ENCODE results near the gene TEN1. TPM values are rescaled to one million over a fixed set of nuclear protein-coding genes. Genes with fewer than 3 reads are reported as not detected.
"Not testable (repeated sequence)": the region's sequence is repeated elsewhere in the genome, so short reads cannot be mapped to it uniquely, and the experiment has no call there.

The TEN1 gene
- polyA plus RNA-seq, 6 donors from 2014 or later, result 24.4 to 62.0 (median 31.3) TPM

DNA sequence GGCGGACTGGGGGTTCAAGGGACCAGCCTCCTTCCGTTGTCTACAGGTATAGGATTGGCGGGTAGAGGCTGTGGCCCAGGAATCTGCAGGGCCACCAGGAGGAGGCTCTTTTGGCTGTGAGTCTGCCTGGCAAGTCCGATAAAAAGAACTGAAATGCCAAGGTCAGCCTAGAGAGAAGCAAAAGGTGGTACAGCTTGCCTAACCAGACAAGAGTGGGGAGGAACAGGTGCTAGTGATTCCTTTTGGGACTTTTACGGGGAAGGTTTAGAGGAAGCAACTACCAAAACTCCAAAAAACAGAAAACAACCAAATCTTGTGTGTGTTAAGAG is 53.7 kb downstream of the TEN1 start:
- no peak overlapping the region for H3K27ac Mint-ChIP-seq
- peaks cover 11 to 12% (median 11%) of the 10 kb centered on the region in 3 donors for H3K4me1 Mint-ChIP-seq
- ATAC-seq (ENCODE audit: low read depth in 2 of 2), result no peak

DNA sequence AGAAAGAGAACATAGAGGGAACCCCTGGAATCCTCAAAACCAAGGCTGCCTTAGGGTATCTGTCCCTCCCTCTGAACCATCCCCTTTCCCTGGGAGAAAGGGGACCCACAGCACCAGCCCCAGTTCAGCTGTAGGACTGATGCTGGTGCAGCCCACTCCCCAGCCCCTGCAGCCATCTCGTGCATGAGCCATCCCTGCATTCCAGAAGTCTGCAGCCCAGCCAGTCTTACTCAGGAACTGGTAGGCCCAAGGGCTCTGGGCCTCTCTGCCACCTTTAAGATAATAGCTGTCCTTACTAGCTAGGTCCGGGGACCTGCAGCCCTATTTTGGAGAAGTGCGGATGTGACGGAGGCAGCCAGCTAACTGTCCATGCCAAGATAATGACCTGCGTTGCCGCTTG is 54.1 kb downstream of the TEN1 start:
- Mint-ChIP-seq H3K27ac (no peak overlapping the region), H3K36me3 (no peaks in the 10 kb centered on the region), H3K27me3 (no peaks in the 10 kb centered on the region), H3K4me3 (no peak overlapping the region), H3K4me1 (peaks cover 11 to 12% (median 11%) of the 10 kb centered on the region in 3 donors), H3K9me3 (no peaks in the 10 kb centered on the region)
- DNase-seq, result no peak
- ATAC-seq (ENCODE audit: low read depth in 2 of 2), result no peak

More for the DNA sequence above, 53.7 kb downstream of the TEN1 start:
- Mint-ChIP-seq H3K9me3 (no peaks in the 10 kb centered on the region), H3K4me3 (no peak overlapping the region), H3K36me3 (no peaks in the 10 kb centered on the region), H3K27me3 (no peaks in the 10 kb centered on the region)
- no peak for DNase-seq

DNA sequence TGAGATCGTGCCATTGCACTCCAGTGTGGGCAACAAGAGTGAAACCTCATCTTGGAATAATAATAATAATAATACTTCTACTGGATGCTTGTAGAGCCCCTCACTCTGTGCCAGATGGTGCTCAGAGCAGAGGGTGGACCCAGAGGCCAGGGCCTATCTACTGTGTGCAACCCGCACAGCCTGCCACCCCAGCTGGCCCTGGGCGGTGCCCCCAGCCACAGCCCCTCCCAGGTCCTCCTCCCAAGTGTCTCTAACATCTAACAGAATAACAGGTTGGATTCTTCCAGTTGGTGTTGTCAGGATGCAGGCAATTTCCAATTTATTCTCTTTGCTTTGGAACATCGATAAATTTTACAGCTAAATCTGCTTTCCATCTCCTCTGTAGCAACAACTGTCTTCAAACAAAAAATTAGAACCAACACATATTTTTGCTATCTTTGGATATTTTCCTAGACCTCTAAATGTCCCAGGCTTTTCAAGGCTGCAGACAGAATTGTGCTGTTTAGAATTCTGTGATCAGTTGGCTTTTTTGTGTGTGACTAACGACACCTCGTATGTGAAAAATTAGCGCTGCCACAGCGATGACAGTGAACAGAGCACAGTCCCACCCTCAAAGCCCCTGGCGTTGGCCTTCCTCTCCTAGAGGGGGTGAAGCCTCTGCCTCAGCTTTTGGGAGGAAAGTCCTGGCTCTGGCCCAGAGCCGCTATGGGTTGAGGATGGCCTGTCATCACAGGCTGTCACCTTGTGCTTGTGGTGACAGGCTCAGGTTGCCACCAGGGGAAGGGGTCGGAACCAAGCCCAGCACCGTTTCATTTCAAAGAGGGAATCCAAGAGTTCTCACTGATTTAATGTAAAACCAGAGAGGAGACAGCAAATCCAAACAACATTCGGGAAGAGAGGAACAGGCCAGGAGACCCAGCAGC is 55.6 kb downstream of the TEN1 start:
- Mint-ChIP-seq H3K27ac (peak overlapping the region in 4 of 6 donors; percentile 21 to 79 (median 64)), H3K9me3 (no peaks in the 10 kb centered on the region), H3K4me1 (peaks cover 2 to 3% (median 3%) of the 10 kb centered on the region in 3 donors), H3K27me3 (no peaks in the 10 kb centered on the region), H3K4me3 (no peak overlapping the region), H3K36me3 (peaks cover 13 to 15% of the 10 kb centered on the region in 2 donors)
- DNase-seq (no peak), ATAC-seq (ENCODE audit: low read depth in 2 of 2) (no peak)

DNA sequence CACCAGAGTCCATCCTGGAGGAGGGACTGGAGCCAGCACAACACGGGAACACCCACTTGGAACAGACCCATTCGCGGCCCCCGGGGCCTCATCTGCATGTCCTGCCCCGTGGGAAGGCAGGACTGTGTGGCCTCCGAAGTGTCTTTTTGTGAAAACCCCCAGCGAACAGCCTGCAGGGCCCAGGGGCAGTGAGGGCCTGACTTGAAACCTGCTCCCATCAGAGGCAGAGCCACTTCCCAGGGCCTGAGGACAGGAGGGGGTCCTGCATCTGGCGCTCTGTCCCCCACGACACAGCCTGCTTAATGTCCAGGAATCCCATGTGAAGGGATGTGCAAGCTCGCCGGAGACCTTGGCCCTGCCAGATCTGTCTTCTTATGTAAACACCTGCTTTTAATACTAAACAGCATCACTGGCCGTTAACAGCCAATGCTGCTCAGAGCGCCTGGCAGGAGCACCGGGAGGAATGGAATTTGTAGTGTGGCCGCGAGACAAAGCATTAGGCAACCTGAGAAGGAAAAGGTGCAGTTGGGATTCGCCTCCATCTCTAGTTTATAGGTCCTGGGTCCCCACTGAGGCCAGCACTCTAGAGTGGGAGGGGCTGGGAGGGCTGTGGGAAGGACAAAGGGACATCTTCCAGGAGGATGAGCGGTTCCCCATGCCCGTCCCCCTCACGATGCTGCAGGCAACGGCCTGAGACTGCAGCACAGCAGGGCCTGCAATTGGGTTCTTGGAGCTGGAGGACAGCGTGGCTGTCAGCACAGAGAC is 57.6 kb downstream of the TEN1 start:
- no peak for DNase-seq
- Mint-ChIP-seq H3K4me3 (peak overlapping the region in 1 of 8 donors; percentile 38), H3K27me3 (no peaks in the 10 kb centered on the region), H3K36me3 (peaks cover 20 to 25% of the 10 kb centered on the region in 2 donors), H3K27ac (peak overlapping the region in 1 of 6 donors; percentile 38), H3K9me3 (no peaks in the 10 kb centered on the region), H3K4me1 (no peaks in the 10 kb centered on the region)
- no peak for ATAC-seq (ENCODE audit: low read depth in 2 of 2)

DNA sequence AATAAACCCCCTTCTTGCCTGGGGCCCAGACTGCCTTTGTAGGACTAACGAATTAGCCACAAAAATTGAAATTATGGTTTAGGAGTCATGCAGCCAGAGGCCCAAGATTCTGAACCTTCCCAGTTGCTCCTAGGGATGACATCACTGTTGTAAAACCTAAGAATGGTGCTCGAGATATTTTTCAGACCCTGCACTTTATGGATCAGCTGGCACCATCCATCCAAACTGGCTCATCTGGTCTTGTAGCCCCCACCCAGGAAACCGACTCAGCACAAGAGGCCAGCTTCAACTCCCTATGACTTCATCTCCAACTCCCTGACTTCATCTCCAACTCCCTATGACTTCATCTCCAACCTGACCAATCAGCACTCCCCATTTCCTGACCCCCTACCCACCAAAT is 59.0 kb downstream of the TEN1 start:
- H3K36me3 Mint-ChIP-seq, result peaks cover 20 to 25% of the 10 kb centered on the region in 2 donors
- H3K27me3 Mint-ChIP-seq, result no peaks in the 10 kb centered on the region
- DNase-seq (no peak), ATAC-seq (ENCODE audit: low read depth in 2 of 2) (no peak)
- H3K9me3 Mint-ChIP-seq, result no peaks in the 10 kb centered on the region
- H3K4me3 Mint-ChIP-seq, result peak overlapping the region in 1 of 8 donors; percentile 64
- H3K4me1 Mint-ChIP-seq, result no peaks in the 10 kb centered on the region
- peak overlapping the region in 2 of 6 donors; percentile 5 to 73 for H3K27ac Mint-ChIP-seq

DNA sequence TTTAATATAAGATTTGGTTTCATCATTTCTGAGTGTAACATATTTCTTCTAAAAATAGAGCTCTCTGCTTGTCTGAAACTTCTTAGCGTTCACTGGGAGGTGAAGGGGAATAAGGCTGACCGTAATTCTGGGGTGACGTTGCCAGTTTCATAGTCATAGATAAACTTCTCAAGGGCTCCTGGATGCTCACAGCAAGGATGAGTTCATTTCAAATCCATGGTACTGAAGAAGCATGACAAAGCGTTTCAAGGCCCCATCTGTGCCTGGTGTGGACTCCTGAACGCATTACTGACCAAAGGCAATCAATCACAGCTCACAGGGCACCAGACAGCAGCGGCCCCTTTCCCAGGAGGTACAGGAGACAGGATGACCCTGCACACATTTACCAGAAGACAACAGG is 60.1 kb downstream of the TEN1 start:
- Mint-ChIP-seq H3K27me3 (no peaks in the 10 kb centered on the region), H3K4me3 (no peak overlapping the region), H3K4me1 (no peaks in the 10 kb centered on the region), H3K27ac (peak overlapping the region in 1 of 6 donors; percentile 23), H3K36me3 (peaks cover 25 to 26% of the 10 kb centered on the region in 2 donors), H3K9me3 (no peaks in the 10 kb centered on the region)
- ATAC-seq (ENCODE audit: low read depth in 2 of 2), result no peak
- no peak for DNase-seq

GRCh38 chr17:76040376-76040775 is 61.3 kb downstream of the TEN1 start:
- H3K27me3 Mint-ChIP-seq, result no peaks in the 10 kb centered on the region
- H3K9me3 Mint-ChIP-seq, result no peaks in the 10 kb centered on the region
- DNase-seq (no peak), ATAC-seq (ENCODE audit: low read depth in 2 of 2) (no peak)
- H3K4me3 Mint-ChIP-seq, result no peak overlapping the region
- peaks cover 25 to 30% of the 10 kb centered on the region in 2 donors for H3K36me3 Mint-ChIP-seq
- H3K4me1 Mint-ChIP-seq, result no peaks in the 10 kb centered on the region
- peak overlapping the region in 1 of 6 donors; percentile 10 for H3K27ac Mint-ChIP-seq

- H3K36me3 Mint-ChIP-seq, result peaks cover 28 to 36% of the 10 kb centered on the region in 2 donors
- not testable (repeated sequence) for H3K9me3 Mint-ChIP-seq; H3K4me3 Mint-ChIP-seq; DNase-seq; H3K27me3 Mint-ChIP-seq; ATAC-seq (ENCODE audit: low read depth in 2 of 2); H3K4me1 Mint-ChIP-seq
- peak overlapping the region in 2 of 6 donors; percentile 14 to 27 for H3K27ac Mint-ChIP-seq
Observed at GRCh38 chr17:76042868-76043267, 63.8 kb downstream of the TEN1 start.

DNA sequence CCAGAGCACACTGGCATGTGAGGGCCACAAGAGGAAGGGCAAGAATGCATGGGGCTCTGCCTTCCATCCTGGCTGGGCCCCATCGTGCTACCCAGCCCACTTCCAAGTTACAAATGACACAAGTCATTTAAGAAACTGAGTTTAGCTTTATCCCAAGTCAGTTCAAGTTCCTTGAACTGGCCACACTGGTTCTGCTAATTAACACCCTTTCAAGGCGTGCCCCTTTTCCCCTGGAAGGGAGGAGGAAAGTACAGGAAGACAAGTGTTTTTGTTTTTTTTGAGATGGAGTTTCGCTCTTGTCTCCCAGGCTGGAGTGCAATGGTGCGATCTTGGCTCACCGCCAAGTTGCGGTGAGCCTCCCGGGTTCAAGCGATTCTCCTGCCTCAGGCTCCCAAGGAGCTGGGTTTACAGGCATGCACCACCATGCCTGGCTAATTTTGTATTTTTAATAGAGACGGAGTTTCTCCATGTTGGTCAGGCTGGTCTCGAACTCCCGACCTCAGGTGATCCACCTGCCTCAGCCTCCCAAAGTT is 65.5 kb downstream of the TEN1 start:
- H3K4me3 Mint-ChIP-seq, H3K27ac Mint-ChIP-seq: not testable (repeated sequence)

GRCh38 chr17:76046064-76046463 is 67.0 kb downstream of the TEN1 start:
- Mint-ChIP-seq H3K27me3 (no peaks in the 10 kb centered on the region), H3K4me3 (no peak overlapping the region), H3K27ac (peak overlapping the region in 1 of 6 donors; percentile 27), H3K36me3 (peaks cover 32 to 37% of the 10 kb centered on the region in 2 donors), H3K4me1 (peaks cover 0 to 13% (median 4%) of the 10 kb centered on the region in 3 donors), H3K9me3 (no peaks in the 10 kb centered on the region)
- ATAC-seq (ENCODE audit: low read depth in 2 of 2) (no peak), DNase-seq (no peak)

More for the DNA sequence above, 65.5 kb downstream of the TEN1 start:
- H3K36me3 Mint-ChIP-seq, result peaks cover 33% of the 10 kb centered on the region in 2 donors
- not testable (repeated sequence) for DNase-seq; ATAC-seq (ENCODE audit: low read depth in 2 of 2); H3K9me3 Mint-ChIP-seq; H3K4me1 Mint-ChIP-seq; H3K27me3 Mint-ChIP-seq

DNA sequence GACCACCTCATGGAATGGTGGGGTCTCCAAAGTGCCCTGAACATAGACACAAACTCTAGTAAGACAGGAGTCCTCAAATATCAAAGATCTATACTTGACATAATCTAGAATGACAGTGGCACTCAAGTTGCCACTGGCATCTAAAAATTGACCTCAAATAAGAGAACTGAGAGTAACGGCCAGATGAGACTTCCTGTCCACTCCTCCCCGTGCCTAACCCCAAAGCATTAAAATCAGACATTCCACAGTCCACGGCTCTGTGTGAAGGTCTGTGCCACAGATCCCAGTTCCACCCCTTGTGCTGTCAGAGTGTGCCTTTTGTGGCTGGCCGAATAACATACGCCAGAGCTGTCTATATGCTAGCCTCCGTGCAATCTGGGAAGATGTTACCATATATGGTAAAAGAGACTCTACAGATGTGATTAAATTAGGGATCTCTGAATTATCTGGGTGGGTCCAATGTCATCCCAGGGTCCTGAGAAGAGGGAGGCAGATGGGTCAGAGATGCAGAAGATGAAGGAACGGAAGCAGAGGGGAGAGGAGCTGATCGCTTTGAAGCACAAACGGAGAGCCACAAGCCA is 69.1 kb downstream of the TEN1 start:
- Mint-ChIP-seq H3K4me3 (no peak overlapping the region), H3K9me3 (no peaks in the 10 kb centered on the region), H3K36me3 (peaks cover 32 to 37% of the 10 kb centered on the region in 2 donors), H3K27ac (peak overlapping the region in 3 of 6 donors; percentile 8 to 87 (median 16)), H3K27me3 (no peaks in the 10 kb centered on the region), H3K4me1 (peaks cover 0 to 13% (median 4%) of the 10 kb centered on the region in 3 donors)
- DNase-seq (no peak), ATAC-seq (ENCODE audit: low read depth in 2 of 2) (no peak)

DNA sequence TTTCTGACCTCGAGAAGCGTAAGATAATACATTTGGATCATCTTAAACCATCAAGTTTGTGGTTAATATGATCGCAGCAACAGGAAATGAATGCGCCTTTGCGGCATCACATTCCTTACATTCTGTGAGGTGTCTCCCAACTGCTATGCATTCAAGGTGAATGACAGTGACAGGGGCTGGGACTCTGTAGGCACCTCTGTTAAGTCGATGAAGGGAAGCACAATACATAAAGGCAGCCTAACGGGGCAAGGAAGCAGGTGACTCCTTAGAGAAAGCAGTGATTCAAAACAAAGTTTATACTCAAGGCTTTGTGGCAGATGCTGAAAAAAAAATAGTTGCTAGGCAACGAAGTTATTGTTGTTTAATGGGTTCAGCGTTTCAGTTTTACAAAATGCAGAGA is 69.7 kb downstream of the TEN1 start:
- peaks cover 32 to 34% of the 10 kb centered on the region in 2 donors for H3K36me3 Mint-ChIP-seq
- ATAC-seq (ENCODE audit: low read depth in 2 of 2), result no peak

DNA sequence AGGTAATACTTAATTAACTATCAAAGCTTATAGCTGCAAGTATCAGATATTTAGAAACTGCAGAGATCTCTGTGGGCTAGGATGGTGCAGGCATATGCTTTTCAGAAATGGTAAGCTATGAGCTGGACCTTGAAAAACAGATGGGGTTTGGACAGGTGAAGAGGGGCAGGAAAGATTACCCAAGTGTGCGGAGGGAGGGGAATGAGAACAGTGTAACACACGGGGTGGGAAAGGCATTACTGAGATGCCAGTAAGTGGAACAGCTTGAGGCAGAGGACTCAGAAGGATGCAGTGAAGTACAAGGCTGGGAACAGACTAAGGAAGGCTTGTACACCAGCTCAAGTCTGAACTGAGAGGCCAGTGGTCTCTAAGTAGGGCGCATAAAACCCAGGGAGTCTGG is 70.2 kb downstream of the TEN1 start:
- H3K36me3 Mint-ChIP-seq, result peaks cover 29 to 32% of the 10 kb centered on the region in 2 donors
- DNase-seq, result no peak
- H3K4me1 Mint-ChIP-seq, result peaks cover 0 to 13% (median 9%) of the 10 kb centered on the region in 3 donors
- H3K4me3 Mint-ChIP-seq, result no peak overlapping the region
- no peaks in the 10 kb centered on the region for H3K27me3 Mint-ChIP-seq
- no peak for ATAC-seq (ENCODE audit: low read depth in 2 of 2)
- no peaks in the 10 kb centered on the region for H3K9me3 Mint-ChIP-seq
- H3K27ac Mint-ChIP-seq, result peak overlapping the region in 1 of 6 donors; percentile 38

More for the DNA sequence above, 69.7 kb downstream of the TEN1 start:
- Mint-ChIP-seq H3K9me3 (no peaks in the 10 kb centered on the region), H3K4me3 (no peak overlapping the region), H3K4me1 (peaks cover 0 to 13% (median 4%) of the 10 kb centered on the region in 3 donors), H3K27me3 (no peaks in the 10 kb centered on the region), H3K27ac (peak overlapping the region in 1 of 6 donors; percentile 38)
- DNase-seq, result no peak
